Measurements from ENCODE around the gene BRD2.

DNA sequence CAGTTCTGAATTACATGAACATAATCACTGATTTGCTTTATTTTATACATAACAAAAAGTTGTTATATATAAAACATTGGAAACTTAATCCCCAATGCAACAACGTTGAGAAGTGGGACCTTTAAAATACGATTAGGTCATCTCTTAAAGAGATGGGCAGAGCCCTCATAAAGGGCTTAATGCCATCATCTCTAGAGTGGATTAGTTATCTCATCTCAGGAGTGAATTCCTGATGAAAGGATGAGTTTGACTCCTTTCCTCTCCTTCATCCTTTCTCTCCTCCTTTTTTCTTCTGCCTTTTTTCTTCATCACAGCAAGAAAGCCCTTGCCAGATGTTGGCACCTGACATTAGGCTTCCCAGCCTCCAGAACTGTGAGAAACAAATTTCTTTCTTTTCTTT, 27.1 kb downstream of the BRD2 start:
- TF ChIP-seq, protein P1, sequence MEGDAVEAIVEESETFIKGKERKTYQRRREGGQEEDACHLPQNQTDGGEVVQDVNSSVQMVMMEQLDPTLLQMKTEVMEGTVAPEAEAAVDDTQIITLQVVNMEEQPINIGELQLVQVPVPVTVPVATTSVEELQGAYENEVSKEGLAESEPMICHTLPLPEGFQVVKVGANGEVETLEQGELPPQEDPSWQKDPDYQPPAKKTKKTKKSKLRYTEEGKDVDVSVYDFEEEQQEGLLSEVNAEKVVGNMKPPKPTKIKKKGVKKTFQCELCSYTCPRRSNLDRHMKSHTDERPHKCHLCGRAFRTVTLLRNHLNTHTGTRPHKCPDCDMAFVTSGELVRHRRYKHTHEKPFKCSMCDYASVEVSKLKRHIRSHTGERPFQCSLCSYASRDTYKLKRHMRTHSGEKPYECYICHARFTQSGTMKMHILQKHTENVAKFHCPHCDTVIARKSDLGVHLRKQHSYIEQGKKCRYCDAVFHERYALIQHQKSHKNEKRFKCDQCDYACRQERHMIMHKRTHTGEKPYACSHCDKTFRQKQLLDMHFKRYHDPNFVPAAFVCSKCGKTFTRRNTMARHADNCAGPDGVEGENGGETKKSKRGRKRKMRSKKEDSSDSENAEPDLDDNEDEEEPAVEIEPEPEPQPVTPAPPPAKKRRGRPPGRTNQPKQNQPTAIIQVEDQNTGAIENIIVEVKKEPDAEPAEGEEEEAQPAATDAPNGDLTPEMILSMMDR (IDR thresholded peaks at IDR 0.05) = no peak
- no peak for TF ChIP-seq POLR2A (IDR thresholded peaks at IDR 0.05)
